Testis (tissue), 2 donors: Measurements from ENCODE around the gene EGFR.

Experiments used
- CTCF ChIP-seq, 3 experiments: fragments of 450-650 bp in 2 of 3; fragments of 200-600 bp in 1 of 3; sonication (generic) in 1 of 3; IDR thresholded peaks; one replicate each; pipeline ENCODE4 v1.5.1; 2016 to 2019; ENCODE audit warnings: antibody characterized with exemption in 3 of 3, mild to moderate bottlenecking in 2 of 3, moderate library complexity in 1 of 3
- POLR2A ChIP-seq: fragments of 450-650 bp; IDR thresholded peaks from one replicate; pipeline ENCODE4 v1.6.1; 2017; ENCODE audit warnings: antibody characterized with exemption, mild to moderate bottlenecking, moderate library complexity

- TF ChIP-seq CTCF (IDR thresholded peaks at IDR 0.05) (no peak), POLR2A (no peak)
These were observed 25.5 kb downstream of the EGFR start for GRCh38 chr7:55044371-55044717.
